GM12875 (cell line): ENCODE results near the gene PRDM12.

Experiments
- H3K4me3 ChIP-seq: one replicate; pipeline ENCODE4 v1.5.1; 2011; ENCODE audit warnings: low read depth, low read length, control low read depth
- CTCF ChIP-seq: IDR thresholded peaks from 2 replicates; pipeline ENCODE4 v1.5.1; 2011; ENCODE audit warnings: low read depth, mild to moderate bottlenecking, control low read depth, inconsistent platforms, low read length, moderate library complexity, borderline replicate concordance; ENCODE audit not compliant: insufficient read depth

PRDM12 gene

GRCh38 chr9:130664251-130665028 is at the start of gene PRDM12:
PRDM12 (plus strand) TSS chr9:130664594; CDS start chr9:130664654, 60 bp downstream.
- TF ChIP-seq CTCF = no peak
- H3K4me3 ChIP-seq = no peak within 1 kb of the TSS

- H3K4me3 ChIP-seq = no peak overlapping the region
- no peak for TF ChIP-seq CTCF
Observed at GRCh38 chr9:130616451-130616850, 47.9 kb upstream of the PRDM12 start.

- no peak overlapping the region for H3K4me3 ChIP-seq
- no peak for TF ChIP-seq CTCF
Observed at GRCh38 chr9:130623466-130623865, 40.9 kb upstream of the PRDM12 start.

- no peak for TF ChIP-seq CTCF
Observed at GRCh38 chr9:130624154-130624553, 40.2 kb upstream of the PRDM12 start.

GRCh38 chr9:130626249-130626996 is 38.0 kb upstream of the PRDM12 start:
- no peak for TF ChIP-seq CTCF
- H3K4me3 ChIP-seq = no peak overlapping the region

More at GRCh38 chr9:130624154-130624553, 40.2 kb upstream of the PRDM12 start:
- H3K4me3 ChIP-seq = no peak overlapping the region

- no peak for TF ChIP-seq CTCF
- no peak overlapping the region for H3K4me3 ChIP-seq
Observed at GRCh38 chr9:130627051-130627450, 37.3 kb upstream of the PRDM12 start.
